OCI-LY7 (cell line): ENCODE data around the gene CDON. TPM values are rescaled to one million over a fixed set of nuclear protein-coding genes. Genes with fewer than 3 reads are reported as not detected.

Source experiments
- BruUV-seq: library from RNA; stranded (reverse); fragments of 400-500 nt; replicated peaks from 2 replicates; lab custom pipeline; 2021; lab: Mats Ljungman, UMichigan
- CTCF ChIA-PET: fragments of 300-600 bp; sonication (Branson Sonifier 250); formaldehyde crosslinking; loops from one replicate; lab custom pipeline; 2022; ENCODE audit warnings: antibody characterized with exemption; ENCODE audit not compliant: unreplicated experiment; lab: Charles Lee
- POLR2A ChIA-PET: fragments of 300-600 bp; sonication (Branson Sonifier 250); formaldehyde crosslinking; loops from one replicate; lab custom pipeline; 2022; ENCODE audit warnings: antibody characterized with exemption; lab: Charles Lee
- DNase-seq: peaks from one replicate; pipeline ENCODE4 v3.0.0-alpha.2; 2015; ENCODE audit warnings: low spot score
- H2AFZ ChIP-seq: fragments of 200-600 bp; sonication (generic), shearing (Covaris generic); 2 replicates; pipeline ENCODE4 v1.6.1; 2014; ENCODE audit warnings: mild to moderate bottlenecking, antibody characterized with exemption, low read length, moderate library complexity
- H3K27ac ChIP-seq: fragments of 200-600 bp; sonication (generic); 2 replicates; pipeline ENCODE4 v1.5.1; 2014; ENCODE audit warnings: mixed run types, low read depth, mild to moderate bottlenecking, moderate library complexity, low read length, inconsistent platforms; ENCODE audit not compliant: poor library complexity, severe bottlenecking
- H3K36me3 ChIP-seq: fragments of 200-600 bp; sonication (generic); 2 replicates; pipeline ENCODE4 v1.6.1; 2014; ENCODE audit warnings: mild to moderate bottlenecking, antibody characterized with exemption, low read length, moderate library complexity, mixed read lengths; ENCODE audit not compliant: insufficient read depth
- H3K4me1 ChIP-seq: fragments of 200-600 bp; sonication (generic); 2 replicates; pipeline ENCODE4 v1.5.1; 2014; ENCODE audit warnings: mild to moderate bottlenecking, low read length; ENCODE audit not compliant: insufficient read depth, poor library complexity, severe bottlenecking
- H3K4me2 ChIP-seq: fragments of 200-600 bp; sonication (generic); 2 replicates; pipeline ENCODE4 v1.6.1; 2014; ENCODE audit warnings: mild to moderate bottlenecking, low read length
- H3K4me3 ChIP-seq: fragments of 200-600 bp; sonication (generic); 2 replicates; pipeline ENCODE4 v1.5.1; 2014; ENCODE audit warnings: mild to moderate bottlenecking, low read depth, low read length; ENCODE audit not compliant: poor library complexity, severe bottlenecking
- H3K79me2 ChIP-seq: fragments of 200-600 bp; sonication (generic); 2 replicates; pipeline ENCODE4 v1.6.1; 2016; ENCODE audit warnings: low read depth, mild to moderate bottlenecking, low read length, moderate library complexity, mixed read lengths; ENCODE audit not compliant: insufficient read depth
- H3K9me2 ChIP-seq: fragments of 200-600 bp; sonication (generic); 2 replicates; pipeline ENCODE4 v1.6.1; 2016; ENCODE audit warnings: mild to moderate bottlenecking, low read length, mixed read lengths; ENCODE audit not compliant: insufficient read depth
- H3K9me3 ChIP-seq: fragments of 200-600 bp; sonication (generic); 2 replicates; pipeline ENCODE4 v1.6.1; 2014; ENCODE audit warnings: mild to moderate bottlenecking, mixed run types, low read length, mixed read lengths
- H4K20me1 ChIP-seq: fragments of 200-600 bp; sonication (generic); 2 replicates; pipeline ENCODE4 v1.6.1; 2014; ENCODE audit warnings: mild to moderate bottlenecking, antibody characterized with exemption, low read length, moderate library complexity, mixed read lengths; ENCODE audit not compliant: insufficient read depth
- EZH2phosphoT487 ChIP-seq: fragments of 200-600 bp; sonication (generic); IDR thresholded peaks from 2 replicates; pipeline ENCODE4 v1.6.1; 2018; ENCODE audit warnings: low read depth, borderline replicate concordance, mild to moderate bottlenecking, mixed run types, antibody characterized with exemption, low read length, moderate library complexity, mixed read lengths
- intact Hi-C: fragments of 100-400 bp; cut with micrococcal nuclease; formaldehyde crosslinking; loops from one replicate; pipeline ENCODE4 v1.10.0; 2022; ENCODE audit not compliant: unreplicated experiment
- total RNA-seq, 2 experiments: library from RNA; depleted of rRNA in 1 of 2; stranded (reverse); fragments of >200 nt in 1 of 2; shearing (Covaris generic) in 1 of 2; gene quantifications; 2 replicates each; pipeline ENCODE4 v1.2.3, GENCODE V29; 2014 to 2022
- TF ChIP-seq, protein P1 (sequence below): fragments of 200-600 bp; sonication (generic); conservative IDR thresholded peaks from 2 replicates; pipeline ENCODE4 v1.5.1; 2014; ENCODE audit warnings: mild to moderate bottlenecking, antibody characterized with exemption, low read length, moderate library complexity, mixed read lengths

The CDON gene
- total RNA-seq, 2 experiments from 2014 or later = 1.5 to 2.5 TPM

DNA sequence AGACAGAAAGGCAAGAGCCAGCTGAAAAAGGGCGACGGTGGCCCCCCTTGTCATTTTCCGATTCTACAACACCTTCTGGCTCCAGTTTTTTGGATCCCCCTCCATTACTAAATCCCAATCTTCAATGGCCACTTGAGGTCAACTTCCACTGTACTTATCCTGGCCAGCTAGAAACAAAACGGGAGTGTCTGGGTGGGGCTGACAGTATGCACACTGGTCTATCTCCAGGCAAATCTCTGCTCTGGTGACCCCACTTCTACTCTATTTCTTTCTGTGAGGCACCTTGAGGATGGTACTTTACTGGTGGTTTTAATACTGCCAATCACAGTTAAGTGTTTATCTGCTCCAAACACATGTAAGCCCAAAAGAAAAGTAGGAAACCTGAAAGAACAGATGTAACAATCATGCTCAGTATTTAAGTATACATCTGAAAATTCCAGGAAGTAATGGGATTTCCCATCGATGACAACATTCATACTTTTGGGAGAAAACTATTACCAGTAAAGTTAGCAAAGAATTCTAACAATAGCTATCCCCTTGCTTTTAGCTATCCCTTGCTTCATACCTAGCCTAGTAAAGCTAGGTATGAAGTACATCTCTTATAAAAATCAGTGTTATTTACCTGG is 16.0 kb downstream of the CDON start:
- TF ChIP-seq EZH2phosphoT487 = no peak
- TF ChIP-seq, protein P1, sequence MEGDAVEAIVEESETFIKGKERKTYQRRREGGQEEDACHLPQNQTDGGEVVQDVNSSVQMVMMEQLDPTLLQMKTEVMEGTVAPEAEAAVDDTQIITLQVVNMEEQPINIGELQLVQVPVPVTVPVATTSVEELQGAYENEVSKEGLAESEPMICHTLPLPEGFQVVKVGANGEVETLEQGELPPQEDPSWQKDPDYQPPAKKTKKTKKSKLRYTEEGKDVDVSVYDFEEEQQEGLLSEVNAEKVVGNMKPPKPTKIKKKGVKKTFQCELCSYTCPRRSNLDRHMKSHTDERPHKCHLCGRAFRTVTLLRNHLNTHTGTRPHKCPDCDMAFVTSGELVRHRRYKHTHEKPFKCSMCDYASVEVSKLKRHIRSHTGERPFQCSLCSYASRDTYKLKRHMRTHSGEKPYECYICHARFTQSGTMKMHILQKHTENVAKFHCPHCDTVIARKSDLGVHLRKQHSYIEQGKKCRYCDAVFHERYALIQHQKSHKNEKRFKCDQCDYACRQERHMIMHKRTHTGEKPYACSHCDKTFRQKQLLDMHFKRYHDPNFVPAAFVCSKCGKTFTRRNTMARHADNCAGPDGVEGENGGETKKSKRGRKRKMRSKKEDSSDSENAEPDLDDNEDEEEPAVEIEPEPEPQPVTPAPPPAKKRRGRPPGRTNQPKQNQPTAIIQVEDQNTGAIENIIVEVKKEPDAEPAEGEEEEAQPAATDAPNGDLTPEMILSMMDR = no peak
- Histone ChIP-seq H3K79me2 (no peaks in the 10 kb centered on the region), H3K9me3 (no peaks in the 10 kb centered on the region), H4K20me1 (no peaks in the 10 kb centered on the region), H3K36me3 (no peaks in the 10 kb centered on the region), H3K4me2 (no peak overlapping the region), H3K9me2 (no peaks in the 10 kb centered on the region), H2AFZ (no peak overlapping the region), H3K4me1 (no peaks in the 10 kb centered on the region), H3K4me3 (no peak overlapping the region), H3K27ac (no peak overlapping the region)
- no peak for DNase-seq
- ChIA-PET CTCF (no interaction called here), POLR2A (interaction anchor here (1.0 kb wide), 1 partner anchor 15 kb away, joined by 3 read pairs; no protein-coding TSS in a partner anchor)
- BruUV-seq = no TSS peak
- intact Hi-C loops = no loop called here

DNA sequence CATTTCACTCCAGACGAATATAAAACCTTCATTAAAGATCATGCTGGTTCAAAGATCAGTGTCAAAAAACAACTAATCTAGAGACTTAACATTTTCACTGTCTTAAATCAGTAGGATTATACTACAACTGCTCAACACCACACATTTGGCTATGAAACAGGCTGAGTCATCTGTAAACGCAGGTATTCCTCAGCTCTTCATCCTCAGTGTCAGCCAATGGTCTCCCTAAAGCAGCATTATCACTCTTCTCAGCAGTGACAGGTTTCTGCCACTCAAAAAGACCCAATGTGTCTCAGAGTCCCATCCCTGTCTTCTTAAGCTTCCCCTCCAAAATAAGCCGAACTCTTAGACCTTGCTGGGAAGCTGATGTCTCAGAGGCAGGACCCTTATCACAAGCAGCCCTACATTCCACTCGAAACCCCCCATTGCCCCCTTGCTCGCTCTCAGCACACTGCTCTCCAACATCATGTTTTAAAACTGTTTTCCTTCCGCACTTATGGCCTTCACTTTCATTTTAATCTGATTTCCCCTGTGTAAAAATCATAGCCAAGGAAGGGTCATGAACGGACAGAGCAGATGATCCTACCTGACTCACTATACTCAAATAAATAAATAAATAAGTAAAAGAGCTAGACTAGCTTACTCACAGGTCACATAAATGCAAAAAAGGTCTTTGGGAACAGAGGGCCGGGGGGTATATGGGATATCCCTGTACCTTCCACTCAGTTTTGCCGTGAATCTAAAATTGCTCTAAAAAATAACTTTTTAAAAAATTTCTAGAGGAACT is 23.0 kb downstream of the CDON start:
- Histone ChIP-seq H4K20me1 (no peaks in the 10 kb centered on the region), H2AFZ (no peak overlapping the region), H3K36me3 (no peaks in the 10 kb centered on the region), H3K9me3 (no peaks in the 10 kb centered on the region), H3K79me2 (no peaks in the 10 kb centered on the region), H3K4me1 (no peaks in the 10 kb centered on the region), H3K9me2 (no peaks in the 10 kb centered on the region), H3K4me2 (no peak overlapping the region), H3K27ac (no peak overlapping the region), H3K4me3 (no peak overlapping the region)
- intact Hi-C loops = no loop called here
- TF ChIP-seq, protein P1 = no peak
- no peak for TF ChIP-seq EZH2phosphoT487
- BruUV-seq = no TSS peak
- POLR2A ChIA-PET = interaction anchor here (1.0 to 1.7 kb wide), 2 partner anchors 10 to 154 kb away, joined by 3 read pairs; no protein-coding TSS in a partner anchor
- CTCF ChIA-PET = no interaction called here
- DNase-seq = no peak

DNA sequence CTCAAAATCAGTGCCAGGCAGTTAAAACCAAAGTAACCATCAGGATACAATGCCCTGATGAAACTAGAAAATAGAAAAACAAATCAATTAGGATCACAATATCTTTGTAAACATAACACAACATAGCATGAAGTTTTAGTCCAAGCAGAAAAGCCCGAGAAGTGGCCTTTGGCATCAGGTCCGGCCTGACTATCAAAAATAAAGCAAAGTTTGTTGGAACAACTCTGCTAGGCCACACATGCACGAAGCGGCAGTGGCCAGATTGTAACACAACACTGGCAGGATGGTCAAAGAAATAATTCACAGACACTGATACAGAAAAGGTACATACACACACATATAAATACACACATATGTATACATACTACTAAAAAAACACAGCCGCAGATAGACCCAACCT is 26.9 kb downstream of the CDON start:
- DNase-seq = no peak
- intact Hi-C loops = no loop called here
- ChIA-PET POLR2A (no interaction called here), CTCF (no interaction called here)
- H3K36me3 ChIP-seq = no peaks in the 10 kb centered on the region
- H2AFZ ChIP-seq = no peak overlapping the region
- H3K4me2 ChIP-seq = no peak overlapping the region
- no peak overlapping the region for H3K4me3 ChIP-seq
- no peaks in the 10 kb centered on the region for H3K4me1 ChIP-seq
- no peaks in the 10 kb centered on the region for H3K9me3 ChIP-seq
- H3K9me2 ChIP-seq = no peaks in the 10 kb centered on the region
- H3K27ac ChIP-seq = no peak overlapping the region
- H3K79me2 ChIP-seq = no peaks in the 10 kb centered on the region
- no peaks in the 10 kb centered on the region for H4K20me1 ChIP-seq
- no TSS peak for BruUV-seq
- TF ChIP-seq EZH2phosphoT487 = no peak
- TF ChIP-seq, protein P1 = no peak
